Panc1 (cell line): Measurements from ENCODE around the gene PNLIPRP2. TPM values are rescaled to one million over a fixed set of nuclear protein-coding genes. Genes with fewer than 3 reads are reported as not detected.

Experiments
- ATAC-seq: fragments of 200-7000 bp; cut with Tn5 transposase; 2 replicates; pipeline ENCODE4 v1.9.1; 2020; ENCODE audit warnings: mild to moderate bottlenecking, moderate library complexity
- BruUV-seq: library from RNA; stranded (reverse); fragments of 400-500 nt; replicated peaks from 2 replicates; lab custom pipeline; 2021; lab: Mats Ljungman, UMichigan
- CTCF ChIA-PET: fragments of 300-600 bp; sonication (Branson Sonifier 250); formaldehyde crosslinking; loops from one replicate; lab custom pipeline; 2022; ENCODE audit warnings: antibody characterized with exemption; lab: Charles Lee
- POLR2A ChIA-PET: fragments of 300-600 bp; sonication (Branson Sonifier 250); formaldehyde crosslinking; loops from one replicate; lab custom pipeline; 2022; ENCODE audit warnings: antibody characterized with exemption; lab: Charles Lee
- DNase-seq: peaks from one replicate; pipeline ENCODE4 v3.0.0-alpha.2; 2010; ENCODE audit warnings: low read depth, low spot score
- H3K27ac ChIP-seq: 2 replicates; pipeline ENCODE4 v1.5.1; 2011; ENCODE audit warnings: mild to moderate bottlenecking, low read length, inconsistent platforms
- H3K27me3 ChIP-seq: fragments of 200-500 bp; sonication (Bioruptor generic); 2 replicates; pipeline ENCODE4 v1.6.0; 2014; ENCODE audit warnings: low read length, inconsistent platforms; ENCODE audit not compliant: control insufficient read depth, insufficient read depth
- H3K36me3 ChIP-seq: fragments of 200-500 bp; sonication (Bioruptor generic); 2 replicates; pipeline ENCODE4 v1.5.1; 2014; ENCODE audit warnings: inconsistent platforms, mild to moderate bottlenecking, low read length, moderate library complexity; ENCODE audit not compliant: control insufficient read depth, insufficient read depth
- H3K4me1 ChIP-seq: 2 replicates; pipeline ENCODE4 v1.5.1; 2011; ENCODE audit warnings: inconsistent platforms, mild to moderate bottlenecking, low read length, moderate library complexity; ENCODE audit not compliant: control insufficient read depth, insufficient read depth
- H3K4me3 ChIP-seq, 2 experiments: 2 replicates each; pipeline ENCODE4 v1.5.1; 2011 to 2012; ENCODE audit warnings: low read depth in 2 of 2, low read length in 2 of 2, mild to moderate bottlenecking in 2 of 2, inconsistent platforms in 1 of 2, moderate library complexity in 1 of 2
- H3K9me3 ChIP-seq: fragments of 200-500 bp; sonication (Bioruptor generic); 2 replicates; pipeline ENCODE4 v1.5.1; 2014; ENCODE audit warnings: low read depth, mild to moderate bottlenecking, inconsistent platforms, low read length, moderate library complexity; ENCODE audit not compliant: control insufficient read depth, insufficient read depth
- CTCF ChIP-seq: fragments of 450-650 bp; IDR thresholded peaks from 2 replicates; pipeline ENCODE4 v1.5.1; 2017; ENCODE audit warnings: mild to moderate bottlenecking
- POLR2AphosphoS5 ChIP-seq: IDR thresholded peaks from 2 replicates; pipeline ENCODE4 v1.6.1; 2012; ENCODE audit warnings: mild to moderate bottlenecking, low read depth, low read length, moderate library complexity
- REST ChIP-seq, 2 experiments: IDR thresholded peaks; 2 replicates each; pipeline ENCODE4 v1.6.1; 2011 to 2012; ENCODE audit warnings: low read depth in 2 of 2, control low read depth in 1 of 2, low read length in 1 of 2, mild to moderate bottlenecking in 1 of 2, moderate library complexity in 1 of 2; ENCODE audit not compliant: insufficient read depth in 1 of 2
- SIN3A ChIP-seq: IDR thresholded peaks from 2 replicates; pipeline ENCODE4 v1.6.1; 2012; ENCODE audit warnings: low read depth, mild to moderate bottlenecking, low read length, moderate library complexity, borderline replicate concordance; ENCODE audit not compliant: insufficient read depth
- TCF7L2 ChIP-seq: IDR thresholded peaks from 2 replicates; pipeline ENCODE4 v1.6.1; 2011; ENCODE audit warnings: mild to moderate bottlenecking, low read depth, low read length, inconsistent platforms
- in situ Hi-C: cut with HindIII; loops from 2 replicates; pipeline ENCODE4 v1.10.0; 2016; ENCODE audit warnings: low sequenced_read_pairs, low pct_unique_long_range_greater_than_20kb
- intact Hi-C: fragments of 100-400 bp; cut with micrococcal nuclease; formaldehyde crosslinking; loops from one replicate; pipeline ENCODE4 v1.10.0; 2022; ENCODE audit not compliant: unreplicated experiment
- total RNA-seq: library from RNA; stranded (reverse); gene quantifications from one replicate; pipeline ENCODE4 v1.2.1, GENCODE V29; 2021; ENCODE audit not compliant: unreplicated experiment

The PNLIPRP2 gene
- total RNA-seq, 1 experiment from 2014 or later = 0.72 TPM

- BruUV-seq = no TSS peak
- in situ Hi-C loops = loop anchor here (10.0 kb wide), 1 partner anchor 91 kb away; no protein-coding TSS in a partner anchor
Observed at GRCh38 chr10:116683821-116684220, 63.1 kb downstream of the PNLIPRP2 start.

GRCh38 chr10:116684781-116685180, 64.0 kb downstream of the PNLIPRP2 start:
- no peak overlapping the region for H3K4me3 ChIP-seq
- ATAC-seq (no peak), DNase-seq (no peak)
- in situ Hi-C loops (loop anchor here (10.0 kb wide), 1 partner anchor 90 kb away; no protein-coding TSS in a partner anchor), intact Hi-C loops (loop anchor here (5.0 kb wide), 1 partner anchor 493 kb away; no protein-coding TSS in a partner anchor)
- no peaks in the 10 kb centered on the region for H3K27me3 ChIP-seq
- ChIA-PET CTCF (no interaction called here), POLR2A (no interaction called here)
- no TSS peak for BruUV-seq
- no peak for TF ChIP-seq CTCF
- H3K36me3 ChIP-seq = no peaks in the 10 kb centered on the region
- peaks cover 3% of the 10 kb centered on the region; the same call in 1 of the 2 replicates for H3K4me1 ChIP-seq
- H3K27ac ChIP-seq = no peak overlapping the region
- no peaks in the 10 kb centered on the region for H3K9me3 ChIP-seq

More at GRCh38 chr10:116683821-116684220, 63.1 kb downstream of the PNLIPRP2 start:
- TF ChIP-seq TCF7L2 (no peak), REST (IDR thresholded peaks at IDR 0.05; ENCODE audit: insufficient read depth in 1 of 2, low read depth in 2 of 2, low read length in 1 of 2) (no peak), POLR2AphosphoS5 (no peak), CTCF (no peak), SIN3A (no peak)
- peaks cover 3% of the 10 kb centered on the region; the same call in 1 of the 2 replicates for H3K4me1 ChIP-seq
- H3K9me3 ChIP-seq = no peaks in the 10 kb centered on the region
- CTCF ChIA-PET = interaction anchor here (0.7 kb wide), 1 partner anchor 104 kb away, joined by 3 read pairs; no protein-coding TSS in a partner anchor
- H3K27me3 ChIP-seq = no peaks in the 10 kb centered on the region
- POLR2A ChIA-PET = no interaction called here
- ATAC-seq = no peak
- DNase-seq = no peak
- H3K27ac ChIP-seq = no peak overlapping the region
- no peaks in the 10 kb centered on the region for H3K36me3 ChIP-seq
- intact Hi-C loops = loop anchor here (5.0 kb wide), 1 partner anchor 493 kb away; no protein-coding TSS in a partner anchor
- no peak overlapping the region for H3K4me3 ChIP-seq
